HEK293 (cell line): ENCODE results near the gene TCHP.
A peak's percentile ranks its signal among the peaks of the same experiment; 100 is the strongest.

Experiments used
- BCL11B ChIP-seq: fragments of 450-650 bp; formaldehyde crosslinking; IDR thresholded peaks from 2 replicates; pipeline ENCODE4 v1.5.1; 2016; ENCODE audit warnings: low read depth, missing biosample characterization, missing genetic modification characterization
- GLI4 ChIP-seq: fragments of 450-650 bp; formaldehyde crosslinking; IDR thresholded peaks from 2 replicates; pipeline ENCODE4 v1.5.1; 2016; ENCODE audit warnings: missing biosample characterization, missing genetic modification characterization
- GLIS2 ChIP-seq: fragments of 450-650 bp; formaldehyde crosslinking; IDR thresholded peaks from 2 replicates; pipeline ENCODE4 v1.5.1; 2016; ENCODE audit warnings: missing biosample characterization, missing genetic modification characterization
- HOXC10 ChIP-seq: sonication (generic); formaldehyde crosslinking; IDR thresholded peaks from 2 replicates; pipeline ENCODE4 v1.8.1; 2023; ENCODE audit warnings: mild to moderate bottlenecking, missing genetic modification reagents
- IKZF3 ChIP-seq: fragments of 450-650 bp; IDR thresholded peaks from 2 replicates; pipeline ENCODE4 v1.5.0; 2018; ENCODE audit warnings: missing biosample characterization, mild to moderate bottlenecking, missing genetic modification characterization, moderate library complexity
- MYNN ChIP-seq: fragments of 450-650 bp; formaldehyde crosslinking; IDR thresholded peaks from 2 replicates; pipeline ENCODE4 v1.5.1; 2016; ENCODE audit warnings: missing biosample characterization, missing genetic modification characterization, borderline replicate concordance
- PRDM10 ChIP-seq: fragments of 450-650 bp; formaldehyde crosslinking; IDR thresholded peaks from 2 replicates; pipeline ENCODE4 v1.5.1; 2016; ENCODE audit warnings: missing biosample characterization, missing genetic modification characterization
- SP2 ChIP-seq: fragments of 450-650 bp; formaldehyde crosslinking; IDR thresholded peaks from 2 replicates; pipeline ENCODE4 v1.5.1; 2016; ENCODE audit warnings: missing biosample characterization, missing genetic modification characterization
- TCF7L2 ChIP-seq: IDR thresholded peaks from 2 replicates; pipeline ENCODE4 v1.6.1; 2011; ENCODE audit warnings: low read depth, mild to moderate bottlenecking, inconsistent platforms, low read length, moderate library complexity, borderline replicate concordance
- TRIM28 ChIP-seq: IDR thresholded peaks from 2 replicates; pipeline ENCODE4 v1.6.1; 2011; ENCODE audit warnings: low read length, control low read depth, borderline replicate concordance
- ZBTB1 ChIP-seq: fragments of 450-650 bp; formaldehyde crosslinking; IDR thresholded peaks from 2 replicates; pipeline ENCODE4 v1.5.1; 2016; ENCODE audit warnings: missing biosample characterization, missing genetic modification characterization
- ZBTB8A ChIP-seq: fragments of 450-650 bp; formaldehyde crosslinking; IDR thresholded peaks from 2 replicates; pipeline ENCODE4 v1.5.1; 2016; ENCODE audit warnings: missing biosample characterization, missing genetic modification characterization
- ZFP37 ChIP-seq: fragments of 450-650 bp; formaldehyde crosslinking; IDR thresholded peaks from 2 replicates; pipeline ENCODE4 v1.5.1; 2016; ENCODE audit warnings: missing biosample characterization, missing genetic modification characterization
- ZFP41 ChIP-seq: fragments of 450-650 bp; formaldehyde crosslinking; IDR thresholded peaks from 2 replicates; pipeline ENCODE4 v1.5.1; 2016; ENCODE audit warnings: missing biosample characterization, missing genetic modification characterization, borderline replicate concordance
- ZNF146 ChIP-seq: fragments of 450-650 bp; formaldehyde crosslinking; IDR thresholded peaks from 2 replicates; pipeline ENCODE4 v1.5.1; 2016; ENCODE audit warnings: missing biosample characterization, missing genetic modification characterization
- ZNF155 ChIP-seq: fragments of 450-650 bp; formaldehyde crosslinking; IDR thresholded peaks from 2 replicates; pipeline ENCODE4 v1.5.1; 2016; ENCODE audit warnings: missing biosample characterization, missing genetic modification characterization
- ZNF157 ChIP-seq: fragments of 450-650 bp; formaldehyde crosslinking; IDR thresholded peaks from 2 replicates; pipeline ENCODE4 v1.5.1; 2016; ENCODE audit warnings: missing biosample characterization, missing genetic modification characterization
- ZNF19 ChIP-seq: fragments of 450-650 bp; formaldehyde crosslinking; IDR thresholded peaks from 2 replicates; pipeline ENCODE4; 2016; ENCODE audit warnings: missing biosample characterization, missing genetic modification characterization, low read depth
- ZNF239 ChIP-seq: fragments of 450-650 bp; formaldehyde crosslinking; IDR thresholded peaks from 2 replicates; pipeline ENCODE4 v1.5.1; 2016; ENCODE audit warnings: missing biosample characterization, missing genetic modification characterization
- ZNF274 ChIP-seq, 2 experiments: fragments of 200-500 bp in 1 of 2; fragments of 450-650 bp in 1 of 2; sonication (Bioruptor generic) in 1 of 2; formaldehyde crosslinking in 1 of 2; IDR thresholded peaks; 2 replicates each; pipeline versions ENCODE4 v1.5.1 to v1.6.1; 2014 to 2016; ENCODE audit warnings: borderline replicate concordance in 1 of 2, inconsistent platforms in 1 of 2, low read length in 1 of 2, missing biosample characterization in 1 of 2, missing genetic modification characterization in 1 of 2
- ZNF335 ChIP-seq: fragments of 450-650 bp; formaldehyde crosslinking; conservative IDR thresholded peaks from 2 replicates; pipeline ENCODE4 v1.5.1; 2016; ENCODE audit warnings: missing biosample characterization, missing genetic modification characterization
- ZNF366 ChIP-seq: fragments of 450-650 bp; formaldehyde crosslinking; conservative IDR thresholded peaks from 2 replicates; pipeline ENCODE4 v1.5.1; 2016; ENCODE audit warnings: missing biosample characterization, missing genetic modification characterization
- ZNF394 ChIP-seq: fragments of 450-650 bp; formaldehyde crosslinking; IDR thresholded peaks from 2 replicates; pipeline ENCODE4 v1.5.1; 2016; ENCODE audit warnings: missing biosample characterization, missing genetic modification characterization, mild to moderate bottlenecking, moderate library complexity, borderline replicate concordance
- ZNF473 ChIP-seq: fragments of 450-650 bp; formaldehyde crosslinking; IDR thresholded peaks from 2 replicates; pipeline ENCODE4 v1.5.1; 2017; ENCODE audit warnings: missing biosample characterization, missing genetic modification characterization
- ZNF555 ChIP-seq: fragments of 450-650 bp; formaldehyde crosslinking; conservative IDR thresholded peaks from 2 replicates; pipeline ENCODE4 v1.5.1; 2017; ENCODE audit warnings: missing biosample characterization, mild to moderate bottlenecking, missing genetic modification characterization, inconsistent platforms
- ZNF629 ChIP-seq: fragments of 450-650 bp; formaldehyde crosslinking; IDR thresholded peaks from 2 replicates; pipeline ENCODE4 v1.5.1; 2017; ENCODE audit warnings: missing biosample characterization, missing genetic modification characterization
- ZNF677 ChIP-seq: fragments of 450-650 bp; IDR thresholded peaks from 2 replicates; pipeline ENCODE4 v1.5.0; 2018; ENCODE audit warnings: missing biosample characterization, mild to moderate bottlenecking, missing genetic modification characterization, moderate library complexity
- ZNF792 ChIP-seq: fragments of 450-650 bp; formaldehyde crosslinking; IDR thresholded peaks from 2 replicates; pipeline ENCODE4 v1.5.1; 2016; ENCODE audit warnings: missing biosample characterization, missing genetic modification characterization
- ZNF837 ChIP-seq: fragments of 450-650 bp; formaldehyde crosslinking; IDR thresholded peaks from 2 replicates; pipeline ENCODE4 v1.5.1; 2016; ENCODE audit warnings: missing biosample characterization, missing genetic modification characterization
- ZSCAN30 ChIP-seq: fragments of 450-650 bp; IDR thresholded peaks from 2 replicates; pipeline ENCODE4 v1.5.1; 2018; ENCODE audit warnings: missing biosample characterization, mild to moderate bottlenecking, missing genetic modification characterization, moderate library complexity
- TF ChIP-seq, protein P1 (sequence below): fragments of 450-650 bp; formaldehyde crosslinking; IDR thresholded peaks from 2 replicates; pipeline ENCODE4 v1.5.1; 2016; ENCODE audit warnings: missing biosample characterization, missing genetic modification characterization
- TF ChIP-seq, protein P2 (sequence below): fragments of 450-650 bp; formaldehyde crosslinking; IDR thresholded peaks from 2 replicates; pipeline ENCODE4 v1.5.1; 2016; ENCODE audit warnings: missing biosample characterization, missing genetic modification characterization
- TF ChIP-seq, protein P3 (sequence below): fragments of 450-650 bp; formaldehyde crosslinking; IDR thresholded peaks from 2 replicates; pipeline ENCODE4 v1.5.1; 2016; ENCODE audit warnings: missing biosample characterization, missing genetic modification characterization

The TCHP gene

DNA sequence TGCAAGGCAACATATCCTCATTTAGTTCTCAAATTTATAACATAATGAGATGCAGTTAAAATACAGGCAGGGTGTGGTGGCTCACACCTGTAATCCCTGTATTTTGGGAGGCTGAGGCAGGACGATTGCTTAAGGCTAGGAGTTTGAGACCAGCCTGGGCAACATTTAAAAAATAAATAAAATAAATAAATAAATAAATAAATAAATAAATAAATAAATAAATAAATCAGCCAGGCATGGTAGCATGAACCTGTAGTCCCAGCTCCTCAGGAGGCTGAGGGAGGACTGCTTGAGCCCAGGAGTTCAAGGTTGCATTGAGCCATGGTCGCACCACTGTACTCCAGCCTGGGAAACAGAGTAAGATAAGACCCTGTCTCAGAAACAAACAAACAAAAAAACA lies 39.4 kb downstream of the TCHP start (continued):
- TF ChIP-seq GLI4 (tag by site-specific recombination) = no peak
- TF ChIP-seq ZNF837 = no peak
- TF ChIP-seq ZFP41 = no peak
- TF ChIP-seq HOXC10 (CRISPR knock-in tag) = no peak
- no peak for TF ChIP-seq PRDM10 (tag by site-specific recombination)
- TF ChIP-seq ZSCAN30 = no peak
- TF ChIP-seq, protein P1, sequence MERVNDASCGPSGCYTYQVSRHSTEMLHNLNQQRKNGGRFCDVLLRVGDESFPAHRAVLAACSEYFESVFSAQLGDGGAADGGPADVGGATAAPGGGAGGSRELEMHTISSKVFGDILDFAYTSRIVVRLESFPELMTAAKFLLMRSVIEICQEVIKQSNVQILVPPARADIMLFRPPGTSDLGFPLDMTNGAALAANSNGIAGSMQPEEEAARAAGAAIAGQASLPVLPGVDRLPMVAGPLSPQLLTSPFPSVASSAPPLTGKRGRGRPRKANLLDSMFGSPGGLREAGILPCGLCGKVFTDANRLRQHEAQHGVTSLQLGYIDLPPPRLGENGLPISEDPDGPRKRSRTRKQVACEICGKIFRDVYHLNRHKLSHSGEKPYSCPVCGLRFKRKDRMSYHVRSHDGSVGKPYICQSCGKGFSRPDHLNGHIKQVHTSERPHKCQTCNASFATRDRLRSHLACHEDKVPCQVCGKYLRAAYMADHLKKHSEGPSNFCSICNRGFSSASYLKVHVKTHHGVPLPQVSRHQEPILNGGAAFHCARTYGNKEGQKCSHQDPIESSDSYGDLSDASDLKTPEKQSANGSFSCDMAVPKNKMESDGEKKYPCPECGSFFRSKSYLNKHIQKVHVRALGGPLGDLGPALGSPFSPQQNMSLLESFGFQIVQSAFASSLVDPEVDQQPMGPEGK (tag by site-specific recombination) = no peak
- TF ChIP-seq TCF7L2 = no peak
- no peak for TF ChIP-seq GLIS2
- TF ChIP-seq ZNF555 (tag by site-specific recombination) = peak; percentile 92
- no peak for TF ChIP-seq ZNF335
- TF ChIP-seq ZNF157 (tag by site-specific recombination) = no peak
- no peak for TF ChIP-seq MYNN
- no peak for TF ChIP-seq ZNF366 (tag by site-specific recombination)
- no peak for TF ChIP-seq ZNF239 (tag by site-specific recombination)
- TF ChIP-seq ZNF19 (tag by site-specific recombination) = 0 out of 2 replicates have a peak, but pooled peaks have one; percentile 24
- no peak for TF ChIP-seq ZNF146 (tag by site-specific recombination)
- 0 out of 2 replicates have a peak, but pooled peaks have one; percentile 25 for TF ChIP-seq ZBTB1 (tag by site-specific recombination)
- TF ChIP-seq ZNF394 (tag by site-specific recombination) = peak; percentile 99
- TF ChIP-seq, protein P2, sequence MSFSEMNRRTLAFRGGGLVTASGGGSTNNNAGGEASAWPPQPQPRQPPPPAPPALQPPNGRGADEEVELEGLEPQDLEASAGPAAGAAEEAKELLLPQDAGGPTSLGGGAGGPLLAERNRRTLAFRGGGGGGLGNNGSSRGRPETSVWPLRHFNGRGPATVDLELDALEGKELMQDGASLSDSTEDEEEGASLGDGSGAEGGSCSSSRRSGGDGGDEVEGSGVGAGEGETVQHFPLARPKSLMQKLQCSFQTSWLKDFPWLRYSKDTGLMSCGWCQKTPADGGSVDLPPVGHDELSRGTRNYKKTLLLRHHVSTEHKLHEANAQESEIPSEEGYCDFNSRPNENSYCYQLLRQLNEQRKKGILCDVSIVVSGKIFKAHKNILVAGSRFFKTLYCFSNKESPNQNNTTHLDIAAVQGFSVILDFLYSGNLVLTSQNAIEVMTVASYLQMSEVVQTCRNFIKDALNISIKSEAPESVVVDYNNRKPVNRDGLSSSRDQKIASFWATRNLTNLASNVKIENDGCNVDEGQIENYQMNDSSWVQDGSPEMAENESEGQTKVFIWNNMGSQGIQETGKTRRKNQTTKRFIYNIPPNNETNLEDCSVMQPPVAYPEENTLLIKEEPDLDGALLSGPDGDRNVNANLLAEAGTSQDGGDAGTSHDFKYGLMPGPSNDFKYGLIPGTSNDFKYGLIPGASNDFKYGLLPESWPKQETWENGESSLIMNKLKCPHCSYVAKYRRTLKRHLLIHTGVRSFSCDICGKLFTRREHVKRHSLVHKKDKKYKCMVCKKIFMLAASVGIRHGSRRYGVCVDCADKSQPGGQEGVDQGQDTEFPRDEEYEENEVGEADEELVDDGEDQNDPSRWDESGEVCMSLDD (tag by site-specific recombination) = no peak
- TF ChIP-seq ZNF274 (IDR thresholded peaks at IDR 0.05; ENCODE audit: low read length) = no peak
- TF ChIP-seq ZNF274 (tag by site-specific recombination; IDR thresholded peaks at IDR 0.05; ENCODE audit: borderline replicate concordance) = no peak
- TF ChIP-seq, protein P3, sequence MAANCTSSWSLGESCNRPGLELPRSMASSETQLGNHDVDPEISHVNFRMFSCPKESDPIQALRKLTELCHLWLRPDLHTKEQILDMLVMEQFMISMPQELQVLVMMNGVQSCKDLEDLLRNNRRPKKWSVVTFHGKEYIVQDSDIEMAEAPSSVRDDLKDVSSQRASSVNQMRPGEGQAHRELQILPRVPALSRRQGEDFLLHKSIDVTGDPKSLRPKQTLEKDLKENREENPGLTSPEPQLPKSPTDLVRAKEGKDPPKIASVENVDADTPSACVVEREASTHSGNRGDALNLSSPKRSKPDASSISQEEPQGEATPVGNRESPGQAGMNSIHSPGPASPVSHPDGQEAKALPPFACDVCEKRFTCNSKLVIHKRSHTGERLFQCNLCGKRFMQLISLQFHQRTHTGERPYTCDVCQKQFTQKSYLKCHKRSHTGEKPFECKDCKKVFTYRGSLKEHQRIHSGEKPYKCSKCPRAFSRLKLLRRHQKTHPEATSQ (tag by site-specific recombination) = no peak
- peak; percentile 86 for TF ChIP-seq ZBTB8A
- TF ChIP-seq ZNF473 = no peak
- no peak for TF ChIP-seq IKZF3
- TF ChIP-seq ZNF677 (tag by site-specific recombination) = no peak
- TF ChIP-seq TRIM28 = no peak
- TF ChIP-seq ZNF155 (tag by site-specific recombination) = no peak
- peak; percentile 64; the same call in 1 of the 2 replicates for TF ChIP-seq ZFP37
- TF ChIP-seq SP2 = no peak
- TF ChIP-seq ZNF629 = peak; percentile 64
- no peak for TF ChIP-seq ZNF792
- TF ChIP-seq BCL11B (tag by site-specific recombination) = no peak
